KOPT-K1 (cell line): ENCODE results near the gene IER3.

Experiments used
- H3K27ac ChIP-seq: fragments of 200-600 bp; sonication (generic); 2 replicates; pipeline ENCODE4 v1.5.1; 2016; ENCODE audit warnings: antibody characterized with exemption, mild to moderate bottlenecking, low read depth, low read length; ENCODE audit not compliant: poor library complexity, severe bottlenecking
- H3K36me3 ChIP-seq: fragments of 200-600 bp; sonication (generic); 2 replicates; pipeline ENCODE4 v1.5.1; 2017; ENCODE audit warnings: antibody characterized with exemption, mild to moderate bottlenecking, low read length, moderate library complexity; ENCODE audit not compliant: insufficient read depth
- H3K9me3 ChIP-seq: fragments of 200-600 bp; sonication (generic); 2 replicates; pipeline ENCODE4 v1.5.1; 2017; ENCODE audit warnings: antibody characterized with exemption, low read length, mild to moderate bottlenecking; ENCODE audit not compliant: insufficient read depth, poor library complexity, severe bottlenecking

Gene IER3

GRCh38 chr6:30744054-30744805 is at the start of gene IER3:
Gene IER3 (minus strand): TSS chr6:30744547. CDS start chr6:30744518, 29 bp downstream.
- Histone ChIP-seq H3K9me3 (no peaks in the 10 kb centered on the region), H3K36me3 (peaks cover 12% of the 10 kb centered on the region), H3K27ac (peak within 1 kb of the TSS; percentile 73)

GRCh38 chr6:30793521-30794194 is 49.3 kb upstream of the IER3 start:
- Histone ChIP-seq H3K9me3 (no peaks in the 10 kb centered on the region), H3K36me3 (no peaks in the 10 kb centered on the region), H3K27ac (peak overlapping the region; percentile 67)

GRCh38 chr6:30792786-30793185 is 48.4 kb upstream of the IER3 start:
- Histone ChIP-seq H3K36me3 (no peaks in the 10 kb centered on the region), H3K27ac (no peak overlapping the region), H3K9me3 (no peaks in the 10 kb centered on the region)

GRCh38 chr6:30790724-30791383 is 46.5 kb upstream of the IER3 start:
- Histone ChIP-seq H3K9me3 (no peaks in the 10 kb centered on the region), H3K27ac (no peak overlapping the region), H3K36me3 (no peaks in the 10 kb centered on the region)

GRCh38 chr6:30789606-30790005 is 45.3 kb upstream of the IER3 start:
- H3K9me3 ChIP-seq: no peaks in the 10 kb centered on the region
- H3K36me3 ChIP-seq: no peaks in the 10 kb centered on the region
- H3K27ac ChIP-seq: no peak overlapping the region

GRCh38 chr6:30787954-30788353 is 43.6 kb upstream of the IER3 start:
- no peaks in the 10 kb centered on the region for H3K9me3 ChIP-seq
- H3K27ac ChIP-seq: no peak overlapping the region
- H3K36me3 ChIP-seq: no peaks in the 10 kb centered on the region

GRCh38 chr6:30782425-30783014 is 38.2 kb upstream of the IER3 start:
- H3K27ac ChIP-seq: no peak overlapping the region
- no peaks in the 10 kb centered on the region for H3K36me3 ChIP-seq
- H3K9me3 ChIP-seq: no peaks in the 10 kb centered on the region

GRCh38 chr6:30781743-30782424 is 37.5 kb upstream of the IER3 start:
- H3K9me3 ChIP-seq: no peaks in the 10 kb centered on the region
- no peaks in the 10 kb centered on the region for H3K36me3 ChIP-seq
- H3K27ac ChIP-seq: no peak overlapping the region

- H3K9me3 ChIP-seq: no peaks in the 10 kb centered on the region
- H3K36me3 ChIP-seq: no peaks in the 10 kb centered on the region
- H3K27ac ChIP-seq: no peak overlapping the region
These were observed 37.0 kb upstream of the IER3 start for GRCh38 chr6:30781395-30781742.

- Histone ChIP-seq H3K36me3 (no peaks in the 10 kb centered on the region), H3K9me3 (no peaks in the 10 kb centered on the region), H3K27ac (no peak overlapping the region)
These were observed 36.2 kb upstream of the IER3 start for GRCh38 chr6:30780642-30780920.

- Histone ChIP-seq H3K36me3 (no peaks in the 10 kb centered on the region), H3K9me3 (no peaks in the 10 kb centered on the region), H3K27ac (no peak overlapping the region)
These were observed 35.7 kb upstream of the IER3 start for GRCh38 chr6:30779850-30780641.

- H3K36me3 ChIP-seq: no peaks in the 10 kb centered on the region
- H3K9me3 ChIP-seq: no peaks in the 10 kb centered on the region
- no peak overlapping the region for H3K27ac ChIP-seq
These were observed 33.8 kb upstream of the IER3 start for GRCh38 chr6:30778001-30778635.

GRCh38 chr6:30777155-30777485 is 32.8 kb upstream of the IER3 start:
- Histone ChIP-seq H3K36me3 (no peaks in the 10 kb centered on the region), H3K27ac (no peak overlapping the region), H3K9me3 (no peaks in the 10 kb centered on the region)
